CD4-positive, alpha-beta T cell treated with Interleukin-4 for 4 hours (primary cell): ENCODE data around the gene NPY4R.
"Not testable (repeated sequence)": the region's sequence is repeated elsewhere in the genome, so short reads cannot be mapped to it uniquely, and the experiment has no call there.

Experiments
- DNase-seq: peaks from one replicate; pipeline ENCODE4 v3.0.0-alpha.2; 2020

The NPY4R gene, protein sequence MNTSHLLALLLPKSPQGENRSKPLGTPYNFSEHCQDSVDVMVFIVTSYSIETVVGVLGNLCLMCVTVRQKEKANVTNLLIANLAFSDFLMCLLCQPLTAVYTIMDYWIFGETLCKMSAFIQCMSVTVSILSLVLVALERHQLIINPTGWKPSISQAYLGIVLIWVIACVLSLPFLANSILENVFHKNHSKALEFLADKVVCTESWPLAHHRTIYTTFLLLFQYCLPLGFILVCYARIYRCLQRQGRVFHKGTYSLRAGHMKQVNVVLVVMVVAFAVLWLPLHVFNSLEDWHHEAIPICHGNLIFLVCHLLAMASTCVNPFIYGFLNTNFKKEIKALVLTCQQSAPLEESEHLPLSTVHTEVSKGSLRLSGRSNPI

DNA sequence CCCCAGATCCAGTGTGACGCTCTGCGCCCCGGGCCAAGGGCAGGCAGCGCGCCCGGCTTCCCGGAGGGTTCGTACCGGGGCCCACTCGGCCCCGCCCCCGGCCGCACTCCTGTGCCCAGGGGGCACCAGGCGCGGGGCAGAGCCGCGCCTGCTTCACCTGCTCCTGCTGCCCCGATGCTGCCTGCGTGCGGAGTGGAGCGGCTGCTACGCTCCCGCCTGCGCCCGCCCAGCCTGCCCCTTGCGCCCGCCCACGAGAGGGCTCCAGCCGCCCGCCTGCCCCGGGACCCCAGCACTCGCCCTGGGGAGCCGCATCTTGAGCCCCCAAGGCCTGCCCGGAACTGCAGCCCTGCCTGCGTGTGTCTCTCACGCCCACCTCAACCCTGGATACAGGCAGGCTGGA lies at the start of gene NPY4R:
TSS of gene NPY4R (minus strand) at position 194 of the 400 bp plus-strand sequence. CDS start 3,323 bp downstream, outside the sequence.
- not testable (repeated sequence) for DNase-seq

DNA sequence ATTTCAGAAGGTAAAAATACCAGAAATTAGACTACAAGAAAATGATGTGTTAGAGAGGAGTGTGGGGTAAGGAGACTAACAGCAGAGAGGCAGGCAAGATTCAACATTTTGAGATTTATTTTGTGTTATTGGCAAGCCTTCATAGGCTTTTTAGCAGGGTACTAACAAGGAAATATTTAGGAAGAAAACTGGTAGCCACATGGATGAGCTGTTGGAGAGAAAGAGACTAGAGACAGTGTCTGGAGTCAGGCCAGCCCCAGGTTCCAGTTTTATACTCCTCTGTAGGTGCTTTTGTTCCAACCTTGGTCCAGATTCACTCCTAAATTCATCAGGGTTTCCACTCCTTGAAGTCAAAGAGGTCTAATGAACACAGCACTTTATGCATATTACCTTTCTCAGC lies 49.6 kb upstream of the NPY4R start:
- DNase-seq, result no peak

DNA sequence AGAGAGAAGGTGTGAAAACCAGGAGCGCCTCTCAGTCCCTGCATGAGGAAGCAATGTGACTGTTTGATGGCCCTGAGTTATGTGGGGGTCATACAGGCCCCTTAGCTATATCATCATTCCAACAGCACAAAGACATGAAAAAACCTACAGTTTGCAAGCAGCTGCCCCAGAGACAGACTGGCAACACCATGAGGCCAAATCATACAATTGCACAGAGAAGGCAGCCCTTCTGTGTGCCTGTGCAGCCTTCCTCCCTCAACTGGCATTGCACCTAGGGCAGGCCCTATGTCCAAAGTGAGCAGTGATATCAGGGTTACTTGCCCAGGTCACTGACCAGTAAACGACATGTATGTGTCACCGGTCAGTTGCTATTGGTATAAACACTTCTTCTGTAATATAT lies 49.1 kb upstream of the NPY4R start:
- DNase-seq, result no peak

DNA sequence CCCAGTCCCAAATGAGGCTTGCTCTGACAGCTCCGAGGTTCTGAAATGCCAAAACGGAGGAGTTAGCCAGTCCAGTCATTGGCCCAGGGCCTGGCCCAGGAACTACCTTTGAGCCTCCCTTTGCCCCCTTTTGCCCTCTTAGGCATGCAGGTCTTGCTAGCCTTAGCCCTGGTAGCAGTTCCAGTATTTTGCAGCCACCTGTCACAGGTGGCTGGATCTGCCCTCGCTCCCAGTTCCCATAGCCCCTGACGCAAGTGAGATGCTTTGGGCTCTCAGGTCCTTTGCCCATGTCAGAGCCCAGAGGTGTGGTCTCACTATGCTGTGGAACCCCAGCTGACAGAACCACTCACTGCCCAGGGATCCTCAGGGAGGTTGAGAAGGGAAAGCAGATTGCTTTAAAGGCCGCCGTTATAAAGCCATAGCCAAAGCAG lies 48.7 kb upstream of the NPY4R start:
- no peak for DNase-seq

DNA sequence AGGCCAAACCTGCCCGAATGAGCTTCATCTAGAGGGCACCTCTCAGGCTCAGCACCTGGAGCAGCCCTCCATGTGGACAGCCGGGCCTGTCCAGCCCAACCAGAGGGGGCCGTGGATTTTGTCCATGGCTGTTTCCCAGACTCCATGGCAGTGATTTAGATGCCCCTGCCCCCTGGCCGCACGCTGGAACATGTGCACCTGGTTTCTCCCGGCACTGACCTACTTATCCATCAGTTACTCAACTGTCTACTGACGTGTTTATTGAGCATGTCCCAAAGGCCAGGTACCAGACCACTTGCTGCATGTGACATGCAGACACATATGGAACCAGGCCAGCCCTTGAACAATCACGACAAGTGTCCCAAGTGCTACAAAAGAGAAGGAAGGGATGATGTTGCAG lies 47.6 kb upstream of the NPY4R start:
- not testable (repeated sequence) for DNase-seq

DNA sequence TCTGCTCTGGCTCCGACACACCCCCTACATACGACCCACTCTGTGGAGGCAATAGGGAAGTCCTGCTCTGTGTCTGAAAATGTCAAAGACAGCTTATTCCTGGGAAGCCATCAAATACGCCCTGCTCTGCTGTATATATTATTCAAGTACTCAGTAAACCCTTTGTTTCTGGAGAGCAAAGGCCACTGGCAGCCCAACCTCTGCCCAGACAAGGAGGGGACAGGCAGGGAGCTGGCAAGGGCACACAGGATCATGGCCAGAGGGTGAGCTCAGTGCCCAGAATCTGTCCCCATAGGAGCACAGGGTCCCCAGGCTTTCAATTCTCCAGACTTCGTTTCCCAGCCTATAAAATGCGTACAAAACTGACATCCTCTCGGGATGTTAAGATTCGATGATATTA lies 47.0 kb upstream of the NPY4R start:
- DNase-seq, result not testable (repeated sequence)

DNA sequence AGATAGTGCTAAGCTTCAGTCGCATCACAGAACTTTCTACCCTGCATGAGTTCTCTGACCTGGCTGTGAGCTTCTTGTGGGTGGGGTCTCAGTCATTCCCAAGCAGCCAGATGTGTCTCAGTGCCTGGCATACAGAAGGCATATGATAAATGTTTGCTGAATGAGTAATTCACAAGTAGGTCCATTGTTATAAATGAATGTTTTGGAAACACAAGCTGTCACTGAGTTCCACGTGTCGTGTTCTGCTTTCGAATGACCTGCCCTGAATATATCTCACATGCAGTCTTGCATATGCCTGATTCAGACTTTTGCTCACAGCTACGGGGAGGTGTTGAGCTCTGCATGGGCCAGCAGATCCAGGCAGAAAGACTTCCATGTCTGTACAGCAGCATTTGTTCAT lies 46.2 kb upstream of the NPY4R start:
- DNase-seq, result not testable (repeated sequence)

DNA sequence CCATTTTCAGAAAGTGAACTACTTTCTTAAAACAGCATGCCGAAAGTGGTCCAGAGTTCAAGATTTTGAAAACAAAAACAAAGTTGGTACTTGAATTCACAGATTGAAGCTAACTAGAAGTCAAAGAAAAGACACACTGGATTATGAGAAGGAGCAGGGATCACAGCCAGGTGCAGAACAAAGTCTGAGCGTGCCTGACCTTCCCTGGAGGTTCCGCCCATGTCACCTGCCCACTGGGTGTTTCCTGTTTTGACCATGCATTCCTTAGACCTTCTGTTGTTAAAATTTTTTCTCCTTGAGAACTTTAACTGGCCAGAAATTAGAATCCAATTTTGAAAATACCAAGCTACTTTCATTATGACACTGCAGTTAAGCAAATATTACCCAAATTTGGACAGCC lies 34.2 kb upstream of the NPY4R start:
- not testable (repeated sequence) for DNase-seq

DNA sequence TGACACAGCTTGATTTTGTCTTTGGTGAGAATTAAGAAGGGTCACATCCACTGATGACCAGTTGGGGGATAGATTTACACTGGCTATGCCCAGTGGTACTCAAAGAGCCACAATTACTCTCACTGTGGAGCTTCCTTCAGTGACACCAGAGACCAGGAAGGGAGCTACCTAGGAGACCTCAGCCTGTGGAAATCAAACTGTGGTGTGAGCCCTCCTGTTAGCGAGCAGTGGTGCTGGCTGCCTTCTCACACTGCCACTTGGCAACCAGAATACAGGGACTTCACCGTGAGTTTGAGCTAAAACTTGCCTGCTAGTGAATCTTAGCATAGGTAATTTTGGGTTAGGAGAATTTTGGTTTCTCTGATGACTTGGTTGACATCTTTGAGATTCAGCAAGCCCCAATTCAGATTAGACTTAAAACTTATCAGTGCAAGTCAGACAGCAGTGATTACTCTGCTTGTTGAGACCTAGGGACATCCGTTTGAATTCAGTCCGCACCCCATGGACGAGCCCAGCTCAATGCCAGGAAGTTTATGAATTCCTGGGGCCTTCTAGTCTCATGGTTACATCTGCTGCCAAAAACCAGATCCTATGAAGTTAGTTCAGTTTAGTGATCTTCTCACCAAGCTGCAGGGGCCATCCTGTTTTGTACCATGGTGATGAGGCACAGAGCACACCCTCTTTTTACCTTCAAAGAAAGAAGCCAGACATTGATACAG lies 33.4 kb upstream of the NPY4R start:
- DNase-seq, result not testable (repeated sequence)

DNA sequence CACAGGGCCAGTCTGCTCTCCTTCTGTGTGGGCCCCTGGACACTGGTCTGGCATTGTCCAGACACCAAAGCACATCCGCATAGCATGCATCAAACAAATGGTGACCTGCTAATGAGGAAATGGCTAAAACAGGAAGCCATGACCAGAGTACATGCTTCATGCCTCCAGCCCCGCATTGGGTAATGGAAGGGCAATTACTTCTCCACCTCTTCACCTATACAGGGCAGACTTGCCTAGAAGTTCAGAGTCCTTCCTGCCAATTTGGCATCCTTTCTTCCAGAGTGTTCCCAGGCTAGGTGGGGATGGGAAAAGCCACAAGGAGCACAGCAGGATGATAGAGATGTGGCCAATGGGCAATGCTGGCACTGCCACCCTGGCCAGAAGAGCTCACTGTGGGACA lies 32.1 kb upstream of the NPY4R start:
- DNase-seq, result not testable (repeated sequence)

DNA sequence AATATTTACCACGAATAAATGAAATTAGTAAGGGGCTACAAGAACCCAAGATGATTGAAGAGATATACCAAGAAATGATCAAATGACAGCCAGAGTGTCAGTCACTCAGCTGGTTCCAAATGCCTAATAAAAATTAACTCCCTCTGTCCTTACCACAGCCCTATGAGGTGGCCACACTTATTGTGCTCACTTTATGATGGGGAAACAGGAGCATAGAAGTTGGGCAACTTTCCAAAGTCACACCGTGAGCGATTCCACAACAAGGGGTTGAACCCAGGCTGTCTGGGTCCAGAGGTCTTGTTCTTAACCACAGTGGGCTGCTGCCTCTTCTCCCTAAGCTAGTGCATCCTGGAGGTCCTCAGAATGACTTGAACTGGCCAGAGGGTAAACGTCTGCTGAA lies 31.6 kb upstream of the NPY4R start:
- not testable (repeated sequence) for DNase-seq

DNA sequence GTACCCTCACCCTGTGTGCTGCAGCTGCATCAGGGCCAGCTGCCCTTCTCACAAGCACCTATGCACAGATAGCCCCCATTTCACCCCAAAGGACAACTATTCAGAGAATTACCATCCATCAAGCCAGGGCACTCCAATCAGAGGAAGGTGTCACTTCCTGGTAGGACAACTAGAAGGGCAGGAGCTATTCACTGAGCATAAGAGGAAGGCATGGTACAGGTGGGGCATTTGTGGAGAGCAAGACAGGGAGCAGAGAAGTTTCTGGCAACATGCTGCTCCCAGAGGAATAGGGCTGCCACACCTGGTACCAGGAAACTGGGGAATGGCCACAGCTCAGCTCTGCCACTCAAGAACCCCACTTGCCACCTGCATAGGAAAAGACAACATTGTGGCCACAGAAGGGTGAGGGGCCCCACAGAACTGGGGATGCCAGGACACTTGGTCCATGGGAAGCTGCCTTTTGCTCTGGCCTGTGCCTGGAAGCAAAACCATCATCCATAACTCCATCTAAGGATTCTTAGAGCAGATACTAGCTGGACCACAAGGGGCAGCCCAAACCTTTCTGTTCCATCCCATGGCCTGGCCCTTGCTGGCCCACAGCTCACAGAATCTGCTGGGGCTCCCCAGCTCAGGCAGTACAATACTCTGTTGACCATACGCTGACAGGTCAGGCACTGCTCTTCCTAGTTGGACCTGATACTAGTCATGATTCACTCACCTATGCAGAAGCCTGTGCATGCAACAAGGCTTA lies 25.8 kb upstream of the NPY4R start:
- DNase-seq, result not testable (repeated sequence)

DNA sequence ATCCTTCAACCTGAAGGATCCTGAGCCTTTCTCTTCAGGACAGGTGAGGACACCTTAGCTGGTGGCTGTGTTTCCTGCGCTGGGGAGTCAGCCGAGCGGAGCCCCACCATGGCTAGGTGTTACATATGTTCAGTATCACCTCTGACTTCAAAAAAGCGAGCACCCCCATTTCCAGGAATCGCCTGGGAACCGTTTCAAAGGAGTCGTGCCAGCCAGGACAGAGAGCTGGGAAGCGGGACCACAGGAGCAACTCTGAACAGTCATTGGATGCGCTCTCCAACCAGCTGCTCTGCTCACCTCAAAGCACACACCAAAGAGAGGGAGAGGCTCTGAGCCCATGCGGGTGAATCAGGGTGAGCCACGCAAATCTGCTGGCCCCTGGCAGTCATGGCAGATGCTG lies 24.5 kb upstream of the NPY4R start:
- not testable (repeated sequence) for DNase-seq

DNA sequence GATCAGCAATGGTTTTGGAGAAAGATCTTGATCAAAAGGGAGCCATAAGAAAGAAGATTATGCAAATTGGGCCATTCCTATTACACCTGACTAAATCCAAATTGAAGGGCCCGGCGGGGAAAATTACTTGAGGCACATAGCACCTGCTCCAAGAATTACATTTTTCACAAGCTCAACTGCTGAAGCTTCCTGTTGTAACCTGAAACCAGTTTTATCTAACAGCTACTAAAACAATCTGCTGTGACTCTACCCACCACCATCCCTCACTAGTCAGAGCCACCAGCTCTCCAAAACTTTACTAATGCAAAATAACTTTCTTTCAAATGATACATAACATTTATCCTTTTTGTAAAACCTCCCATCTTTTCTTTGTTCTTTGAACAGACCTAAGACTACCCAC lies 20.7 kb upstream of the NPY4R start:
- DNase-seq, result not testable (repeated sequence)

DNA sequence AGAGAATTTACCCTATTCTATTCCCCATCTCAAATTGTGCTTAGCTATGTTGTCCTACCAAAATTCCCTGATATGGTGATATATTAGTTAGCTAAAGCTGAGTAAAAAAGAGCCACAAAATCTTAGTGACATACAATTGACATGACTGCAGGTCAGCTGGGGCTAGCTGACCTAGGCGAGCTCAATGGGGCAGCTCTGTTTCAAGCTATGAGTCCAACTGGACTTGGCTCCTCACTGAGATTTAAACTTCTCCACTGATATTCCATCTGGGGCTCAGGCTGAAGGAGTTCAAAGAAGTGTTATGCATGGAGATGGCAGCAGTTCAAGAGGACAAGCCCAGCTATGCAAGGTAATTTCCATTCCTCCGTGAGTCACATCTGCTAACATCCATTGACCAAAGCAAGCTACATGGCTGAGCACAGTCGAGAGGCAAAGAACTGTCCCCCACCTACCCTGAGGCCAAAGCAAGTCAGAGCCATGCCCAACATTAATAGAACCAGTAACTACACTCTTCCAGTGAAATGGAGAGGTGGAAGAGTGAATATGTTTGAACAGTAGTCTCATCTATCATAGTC lies 9.1 kb upstream of the NPY4R start:
- not testable (repeated sequence) for DNase-seq

DNA sequence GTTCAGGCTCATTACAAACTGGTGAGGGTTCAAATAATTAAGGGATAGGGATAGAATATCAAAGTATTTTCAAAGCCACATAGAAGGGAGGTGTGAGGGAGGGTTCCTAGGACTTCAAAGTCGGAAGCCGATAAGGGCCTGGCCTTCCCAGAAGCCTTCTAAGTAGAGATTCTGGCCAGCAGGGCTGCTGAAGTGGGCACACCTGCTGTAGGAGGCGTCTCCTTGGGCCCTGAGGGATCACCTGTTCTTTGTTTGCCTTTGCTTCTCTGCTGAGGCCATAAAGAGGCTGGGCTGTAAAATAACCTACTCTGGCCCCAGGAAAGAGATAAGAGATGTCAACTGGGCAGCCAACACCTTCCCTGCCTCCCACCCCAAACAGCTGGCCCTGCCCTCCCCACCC lies 8.0 kb upstream of the NPY4R start:
- not testable (repeated sequence) for DNase-seq

DNA sequence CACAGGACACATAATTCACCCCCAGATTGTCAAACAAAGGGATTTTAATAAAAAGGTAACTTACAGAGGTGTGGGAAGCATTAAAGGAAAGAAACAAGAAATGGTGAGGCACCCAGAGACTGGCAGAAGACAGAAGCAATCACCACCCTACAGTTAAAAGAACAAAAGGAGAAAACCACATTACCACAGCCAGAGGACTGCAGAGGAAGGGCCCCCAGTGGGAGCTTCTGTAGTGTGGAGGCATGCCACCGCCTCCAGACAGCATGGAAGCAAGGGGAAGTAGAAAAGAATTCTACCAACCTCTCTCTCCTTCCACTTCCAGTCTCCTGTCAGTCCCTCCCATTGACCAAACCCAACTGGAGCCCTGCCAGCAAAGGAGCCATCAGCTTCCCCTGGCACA lies 4.4 kb upstream of the NPY4R start:
- DNase-seq, result not testable (repeated sequence)

DNA sequence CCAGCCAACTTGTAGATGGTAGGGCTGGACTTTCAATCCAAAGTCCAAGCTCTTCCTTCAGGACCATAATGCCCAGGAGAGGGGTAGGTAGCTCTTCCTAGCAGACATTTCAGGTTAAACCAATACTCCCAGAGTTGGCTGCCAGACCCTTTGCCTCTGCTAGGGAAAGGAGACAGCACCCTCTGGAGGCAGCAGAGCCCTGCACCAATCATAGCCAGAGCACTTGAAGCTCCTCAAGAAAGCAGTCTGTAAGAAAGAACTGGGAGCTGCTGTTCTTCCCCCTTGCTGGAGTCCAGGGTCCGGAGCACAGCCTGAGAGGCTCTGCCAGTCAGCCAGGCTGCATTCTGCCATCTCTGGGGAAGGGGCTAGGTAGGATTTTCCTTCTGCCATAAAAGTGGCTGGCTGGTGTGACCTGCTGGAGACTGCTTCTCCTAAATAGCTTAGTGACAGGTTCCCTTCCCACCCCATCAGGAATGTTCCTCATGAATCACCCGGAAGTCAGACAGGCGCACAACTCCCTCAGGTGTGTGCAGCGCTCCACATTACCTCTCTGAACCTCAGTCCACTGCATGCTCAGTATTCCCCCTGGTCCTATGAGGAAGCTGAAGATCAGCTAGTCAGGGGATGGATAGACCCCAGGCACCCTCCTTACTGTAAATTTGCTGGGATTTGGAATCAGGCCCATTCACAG lies 2.5 kb upstream of the NPY4R start:
- not testable (repeated sequence) for DNase-seq

DNA sequence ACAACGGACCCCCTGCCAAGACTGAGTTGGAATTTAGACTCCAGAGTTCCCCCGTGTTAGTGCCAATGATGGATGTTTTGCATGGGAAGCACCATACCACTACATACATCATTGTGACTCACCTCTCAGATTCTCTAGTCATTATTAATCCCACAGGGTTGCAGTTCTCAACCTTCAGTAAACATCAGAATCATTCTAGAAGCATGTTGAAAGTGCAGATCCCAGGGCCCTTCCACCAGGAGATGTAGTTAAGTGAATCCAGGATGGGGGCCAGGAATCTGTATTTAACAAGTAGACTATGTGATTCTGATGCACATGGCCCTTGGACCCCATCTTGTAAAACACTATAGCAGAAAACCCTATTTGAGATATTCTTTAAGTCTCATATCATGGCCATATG lies 2.1 kb downstream of the NPY4R start:
- not testable (repeated sequence) for DNase-seq

DNA sequence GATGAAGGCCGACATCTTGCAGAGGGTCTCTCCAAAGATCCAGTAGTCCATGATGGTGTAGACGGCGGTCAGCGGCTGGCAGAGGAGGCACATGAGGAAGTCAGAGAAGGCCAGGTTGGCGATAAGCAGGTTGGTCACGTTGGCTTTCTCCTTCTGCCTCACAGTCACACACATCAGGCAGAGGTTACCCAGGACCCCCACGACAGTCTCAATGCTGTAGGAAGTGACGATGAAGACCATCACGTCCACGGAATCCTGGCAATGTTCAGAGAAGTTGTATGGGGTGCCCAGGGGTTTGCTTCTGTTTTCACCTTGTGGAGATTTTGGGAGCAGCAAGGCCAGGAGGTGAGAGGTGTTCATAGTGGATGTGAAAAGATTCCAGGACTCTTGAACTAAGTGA lies 3.5 kb downstream of the NPY4R start:
- DNase-seq, result not testable (repeated sequence)

DNA sequence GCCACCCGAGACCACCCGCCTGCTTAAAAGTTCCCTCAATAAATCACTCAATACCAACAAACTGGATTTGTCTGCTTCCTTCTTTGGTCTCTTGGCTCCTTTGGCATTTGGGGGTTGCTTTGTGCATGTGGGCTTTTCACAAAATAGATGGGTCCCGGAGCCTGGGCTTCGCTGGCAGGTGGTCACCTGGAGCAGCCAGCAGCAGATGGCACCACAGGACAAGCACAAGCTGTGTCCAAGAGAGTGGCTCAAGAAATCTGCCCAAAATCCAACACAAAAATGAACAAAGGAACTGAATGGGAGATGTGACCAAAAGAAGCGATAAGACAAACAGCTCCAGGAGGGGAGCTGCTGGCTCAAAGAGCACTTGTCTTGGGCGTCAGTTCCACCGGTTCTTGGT lies 6.2 kb downstream of the NPY4R start:
- DNase-seq, result not testable (repeated sequence)

DNA sequence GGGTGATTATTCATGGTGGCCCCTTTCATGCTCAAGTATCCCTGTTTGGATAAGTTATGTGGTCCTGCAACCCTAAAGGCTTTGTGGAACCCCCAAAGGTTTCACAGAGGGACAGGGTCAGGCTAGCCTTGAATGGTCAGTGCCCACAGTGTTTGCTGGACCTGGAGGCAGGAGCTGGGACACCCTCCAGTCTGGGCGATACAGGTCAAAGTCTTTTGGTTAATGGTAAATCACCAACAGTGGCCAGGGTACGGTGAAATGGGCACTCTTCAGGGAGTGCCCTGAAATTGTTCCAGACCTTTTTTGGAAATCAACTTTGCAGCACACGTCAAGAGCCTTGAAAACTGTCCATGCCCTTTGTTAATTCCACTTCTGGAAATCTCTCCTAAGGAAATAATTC lies 8.7 kb downstream of the NPY4R start:
- DNase-seq, result not testable (repeated sequence)
